ENCODE measurements around the gene DPP6. TPM values are rescaled to one million over a fixed set of nuclear protein-coding genes. Genes with fewer than 3 reads are reported as not detected.

DPP6 gene
- total and polyA plus RNA-seq, 9 of the 15 experiments (the other 6 are each of a cell fraction or from before 2014, with no cell fraction given): not detected

GRCh38 chr7:154569916-154570315 lies 517.7 kb downstream of the DPP6 start:
- Histone ChIP-seq H3K9me1 (ENCODE audit: control insufficient read depth, insufficient read depth, low read length) (no peaks in the 10 kb centered on the region), H3K4me1 (replicated peaks in 1 of 2; ENCODE audit: control insufficient read depth in 2 of 2, insufficient read depth in 2 of 2, low read length in 2 of 2) (no peaks in the 10 kb centered on the region), H3K4me2 (ENCODE audit: insufficient read depth, low read length) (no peak overlapping the region), H3K27me3 (ENCODE audit: control insufficient read depth in 2 of 2, insufficient read depth in 2 of 2, low read length in 2 of 2) (peaks cover 0 to 5% of the 10 kb centered on the region in 2 experiments; a peak in 3 of 5 replicates), H3K27ac (ENCODE audit: extremely low read depth, low read depth, low read length) (no peak overlapping the region), H2AFZ (ENCODE audit: low read depth, low read length) (no peak overlapping the region), H3K9ac (ENCODE audit: insufficient read depth in 1 of 2, low read depth in 2 of 2, low read length in 2 of 2) (no peak overlapping the region), H3K4me3 (no peak overlapping the region), H3K36me3 (ENCODE audit: control insufficient read depth, insufficient read depth, low read length) (no peaks in the 10 kb centered on the region), H3K9me3 (replicated peaks; ENCODE audit: control insufficient read depth, insufficient read depth, low read depth, low read length) (peaks cover 5% of the 10 kb centered on the region), H3K79me2 (ENCODE audit: control insufficient read depth, insufficient read depth, low read length) (no peaks in the 10 kb centered on the region), H4K20me1 (replicated peaks; ENCODE audit: control insufficient read depth, insufficient read depth, low read length) (no peaks in the 10 kb centered on the region)
- no peak for FAIRE-seq
- CTCF ChIA-PET (ENCODE audit: low intra/inter-chr PET ratio): no interaction called here
- ATAC-seq: no peak
- BruUV-seq (replicated peaks): no TSS peak
- no peak for DNase-seq (ENCODE audit: extremely low read depth in 1 of 4, low spot score in 3 of 4)
- TF ChIP-seq PHTF2 (CRISPR knock-in tag; IDR thresholded peaks at IDR 0.05): no peak
- TF ChIP-seq ZNF57 (CRISPR knock-in tag; IDR thresholded peaks at IDR 0.05): no peak
- no peak for TF ChIP-seq TCF3 (CRISPR knock-in tag; IDR thresholded peaks at IDR 0.05)
- no peak for TF ChIP-seq MAZ (CRISPR knock-in tag; conservative IDR thresholded peaks at IDR 0.05 in 1 of 2, IDR thresholded peaks at IDR 0.05 in 1 of 2)
- no peak for TF ChIP-seq HDGF (IDR thresholded peaks at IDR 0.05)
- 0% methylated on average over 2 of the region's 2 CpGs for WGBS (ENCODE audit: insufficient coverage, low coverage, missing lambda C conversion rate)
- in situ Hi-C loops (cut with MboI): no loop called here
- intact Hi-C loops (cut with micrococcal nuclease): loop anchor here (10.0 kb wide), 1 partner anchor 55 kb away; no protein-coding TSS in a partner anchor
- POLR2A ChIA-PET: interaction anchor here (0.6 kb wide), 2 partner anchors 12 to 62 kb away, joined by 3 read pairs; no protein-coding TSS in a partner anchor

GRCh38 chr7:154571772-154572171 lies 519.6 kb downstream of the DPP6 start:
- Histone ChIP-seq H3K79me2 (ENCODE audit: control insufficient read depth, insufficient read depth, low read length) (no peaks in the 10 kb centered on the region), H3K4me2 (ENCODE audit: insufficient read depth, low read length) (no peak overlapping the region), H2AFZ (ENCODE audit: low read depth, low read length) (no peak overlapping the region), H3K9me3 (replicated peaks; ENCODE audit: control insufficient read depth, insufficient read depth, low read depth, low read length) (peaks cover 5% of the 10 kb centered on the region), H4K20me1 (replicated peaks; ENCODE audit: control insufficient read depth, insufficient read depth, low read length) (no peaks in the 10 kb centered on the region), H3K36me3 (ENCODE audit: control insufficient read depth, insufficient read depth, low read length) (no peaks in the 10 kb centered on the region), H3K4me1 (replicated peaks in 1 of 2; ENCODE audit: control insufficient read depth in 2 of 2, insufficient read depth in 2 of 2, low read length in 2 of 2) (no peaks in the 10 kb centered on the region), H3K9me1 (ENCODE audit: control insufficient read depth, insufficient read depth, low read length) (no peaks in the 10 kb centered on the region), H3K9ac (ENCODE audit: insufficient read depth in 1 of 2, low read depth in 2 of 2, low read length in 2 of 2) (no peak overlapping the region), H3K27ac (ENCODE audit: extremely low read depth, low read depth, low read length) (no peak overlapping the region), H3K4me3 (no peak overlapping the region), H3K27me3 (ENCODE audit: control insufficient read depth in 2 of 2, insufficient read depth in 2 of 2, low read length in 2 of 2) (peaks cover 3 to 4% of the 10 kb centered on the region in 2 experiments; a peak in 3 of 5 replicates)
- intact Hi-C loops (cut with micrococcal nuclease): loop anchor here (10.0 kb wide), 1 partner anchor 57 kb away; no protein-coding TSS in a partner anchor
- in situ Hi-C loops (cut with MboI): no loop called here
- BruUV-seq (replicated peaks): no TSS peak
- ChIA-PET POLR2A (no interaction called here), CTCF (ENCODE audit: low intra/inter-chr PET ratio) (no interaction called here)
- no peak for FAIRE-seq
- no peak for DNase-seq (ENCODE audit: extremely low read depth in 1 of 4, low spot score in 3 of 4)
- ATAC-seq: no peak
- 0% methylated on average over 3 of the region's 3 CpGs for WGBS (ENCODE audit: insufficient coverage, low coverage, missing lambda C conversion rate)
- TF ChIP-seq CC2D1A (IDR thresholded peaks at IDR 0.05): no peak
- TF ChIP-seq TAF7 (tag; IDR thresholded peaks at IDR 0.05): no peak
- no peak for TF ChIP-seq TRIM28 (IDR thresholded peaks at IDR 0.05)
- TF ChIP-seq RUNX1 (IDR thresholded peaks at IDR 0.05; ENCODE audit: low read depth): no peak
- TF ChIP-seq FOXM1 (IDR thresholded peaks at IDR 0.05; ENCODE audit: low read depth): no peak
- no peak for TF ChIP-seq FOXM1 (CRISPR knock-in tag; IDR thresholded peaks at IDR 0.05; ENCODE audit: low read depth)
- no peak for TF ChIP-seq ZZZ3 (IDR thresholded peaks at IDR 0.05)
- TF ChIP-seq NR3C1 (CRISPR knock-in tag; IDR thresholded peaks at IDR 0.05): no peak
- no peak for TF ChIP-seq PRDM10 (IDR thresholded peaks at IDR 0.05; ENCODE audit: partially characterized antibody)
- no peak for TF ChIP-seq SMARCC2 (IDR thresholded peaks at IDR 0.05; ENCODE audit: low read depth)
- TF ChIP-seq SNAPC5 (CRISPR knock-in tag; IDR thresholded peaks at IDR 0.05): no peak
